ENCODE data around the gene IL1RAPL2.

IL1RAPL2 gene

GRCh38 chrX:105307762-105308161, 741.8 kb downstream of the IL1RAPL2 start:
- H3K79me2 ChIP-seq (ENCODE audit: control insufficient read depth, low read length) = no peaks in the 10 kb centered on the region
- TF ChIP-seq CTCF (IDR thresholded peaks at IDR 0.05; ENCODE audit: low read depth, low read length, poor library complexity, severe bottlenecking) (no peak), EZH2phosphoT487 (IDR thresholded peaks at IDR 0.05; ENCODE audit: borderline replicate concordance, low read length) (no peak)
- no peaks in the 10 kb centered on the region for H3K27me3 ChIP-seq (ENCODE audit: control insufficient read depth, low read length)
- no peak overlapping the region for H3K4me3 ChIP-seq (ENCODE audit: low read length)
- no peaks in the 10 kb centered on the region for H3K9me2 ChIP-seq (replicated peaks; ENCODE audit: control insufficient read depth, low read length)
- no peak overlapping the region for H3K27ac ChIP-seq (ENCODE audit: low read depth, low read length)
- no peaks in the 10 kb centered on the region for H3K36me3 ChIP-seq (ENCODE audit: control insufficient read depth, low read length)
- H3K4me2 ChIP-seq (ENCODE audit: low read length) = no peak overlapping the region
- H3K4me1 ChIP-seq (ENCODE audit: control insufficient read depth, low read length) = no peaks in the 10 kb centered on the region
- H3K9me3 ChIP-seq (ENCODE audit: control insufficient read depth, insufficient read depth, low read length) = no peaks in the 10 kb centered on the region
- H3F3A ChIP-seq (ENCODE audit: control insufficient read depth, insufficient read depth) = no peaks in the 10 kb centered on the region
- no peaks in the 10 kb centered on the region for H4K20me1 ChIP-seq (ENCODE audit: control insufficient read depth, insufficient read depth, low read depth, low read length)

GRCh38 chrX:105313596-105313995, 747.6 kb downstream of the IL1RAPL2 start:
- no peaks in the 10 kb centered on the region for H3K27me3 ChIP-seq (ENCODE audit: control insufficient read depth, low read length)
- H3K4me3 ChIP-seq (ENCODE audit: low read length) = no peak overlapping the region
- no peak overlapping the region for H3K27ac ChIP-seq (ENCODE audit: low read depth, low read length)
- TF ChIP-seq EZH2phosphoT487 (IDR thresholded peaks at IDR 0.05; ENCODE audit: borderline replicate concordance, low read length) = no peak
- no peak for TF ChIP-seq CTCF (IDR thresholded peaks at IDR 0.05; ENCODE audit: low read depth, low read length, poor library complexity, severe bottlenecking)
- H4K20me1 ChIP-seq (ENCODE audit: control insufficient read depth, insufficient read depth, low read depth, low read length) = no peaks in the 10 kb centered on the region
- no peaks in the 10 kb centered on the region for H3K79me2 ChIP-seq (ENCODE audit: control insufficient read depth, low read length)
- H3K4me2 ChIP-seq (ENCODE audit: low read length) = no peak overlapping the region
- no peaks in the 10 kb centered on the region for H3K9me3 ChIP-seq (ENCODE audit: control insufficient read depth, insufficient read depth, low read length)
- no peaks in the 10 kb centered on the region for H3K4me1 ChIP-seq (ENCODE audit: control insufficient read depth, low read length)
- H3K36me3 ChIP-seq (ENCODE audit: control insufficient read depth, low read length) = no peaks in the 10 kb centered on the region
- H3K9me2 ChIP-seq (replicated peaks; ENCODE audit: control insufficient read depth, low read length) = no peaks in the 10 kb centered on the region
- no peaks in the 10 kb centered on the region for H3F3A ChIP-seq (ENCODE audit: control insufficient read depth, insufficient read depth)

GRCh38 chrX:105314458-105314857, 748.5 kb downstream of the IL1RAPL2 start:
- no peak for TF ChIP-seq CTCF (IDR thresholded peaks at IDR 0.05; ENCODE audit: low read depth, low read length, poor library complexity, severe bottlenecking)
- TF ChIP-seq EZH2phosphoT487 (IDR thresholded peaks at IDR 0.05; ENCODE audit: borderline replicate concordance, low read length) = no peak
- H3K36me3 ChIP-seq (ENCODE audit: control insufficient read depth, low read length) = no peaks in the 10 kb centered on the region
- H3K9me2 ChIP-seq (replicated peaks; ENCODE audit: control insufficient read depth, low read length) = no peaks in the 10 kb centered on the region
- H3K4me1 ChIP-seq (ENCODE audit: control insufficient read depth, low read length) = no peaks in the 10 kb centered on the region
- H4K20me1 ChIP-seq (ENCODE audit: control insufficient read depth, insufficient read depth, low read depth, low read length) = no peaks in the 10 kb centered on the region
- H3K79me2 ChIP-seq (ENCODE audit: control insufficient read depth, low read length) = no peaks in the 10 kb centered on the region
- no peak overlapping the region for H3K4me3 ChIP-seq (ENCODE audit: low read length)
- no peaks in the 10 kb centered on the region for H3K27me3 ChIP-seq (ENCODE audit: control insufficient read depth, low read length)
- H3K27ac ChIP-seq (ENCODE audit: low read depth, low read length) = no peak overlapping the region
- H3K9me3 ChIP-seq (ENCODE audit: control insufficient read depth, insufficient read depth, low read length) = no peaks in the 10 kb centered on the region
- no peaks in the 10 kb centered on the region for H3F3A ChIP-seq (ENCODE audit: control insufficient read depth, insufficient read depth)
- H3K4me2 ChIP-seq (ENCODE audit: low read length) = no peak overlapping the region

- H3F3A ChIP-seq (ENCODE audit: control insufficient read depth, insufficient read depth) = no peaks in the 10 kb centered on the region
- no peaks in the 10 kb centered on the region for H3K9me3 ChIP-seq (ENCODE audit: control insufficient read depth, insufficient read depth, low read length)
- H3K9me2 ChIP-seq (replicated peaks; ENCODE audit: control insufficient read depth, low read length) = no peaks in the 10 kb centered on the region
- no peak overlapping the region for H3K4me2 ChIP-seq (ENCODE audit: low read length)
- no peaks in the 10 kb centered on the region for H4K20me1 ChIP-seq (ENCODE audit: control insufficient read depth, insufficient read depth, low read depth, low read length)
- H3K27me3 ChIP-seq (ENCODE audit: control insufficient read depth, low read length) = no peaks in the 10 kb centered on the region
- H3K79me2 ChIP-seq (ENCODE audit: control insufficient read depth, low read length) = no peaks in the 10 kb centered on the region
- no peaks in the 10 kb centered on the region for H3K36me3 ChIP-seq (ENCODE audit: control insufficient read depth, low read length)
- no peaks in the 10 kb centered on the region for H3K4me1 ChIP-seq (ENCODE audit: control insufficient read depth, low read length)
- no peak overlapping the region for H3K27ac ChIP-seq (ENCODE audit: low read depth, low read length)
- TF ChIP-seq EZH2phosphoT487 (IDR thresholded peaks at IDR 0.05; ENCODE audit: borderline replicate concordance, low read length) (no peak), CTCF (IDR thresholded peaks at IDR 0.05; ENCODE audit: low read depth, low read length, poor library complexity, severe bottlenecking) (no peak)
- no peak overlapping the region for H3K4me3 ChIP-seq (ENCODE audit: low read length)
Measured at GRCh38 chrX:105315248-105315647, 749.2 kb downstream of the IL1RAPL2 start.

All from DOHH2 (cell line).